DLD1 (cell line): Measurements from ENCODE around the gene CACHD1.

Experiments used
- in situ Hi-C: cut with HindIII; loops from 2 replicates; pipeline ENCODE4 v1.10.0; 2017; ENCODE audit warnings: low sequenced_read_pairs

The CACHD1 gene

DNA sequence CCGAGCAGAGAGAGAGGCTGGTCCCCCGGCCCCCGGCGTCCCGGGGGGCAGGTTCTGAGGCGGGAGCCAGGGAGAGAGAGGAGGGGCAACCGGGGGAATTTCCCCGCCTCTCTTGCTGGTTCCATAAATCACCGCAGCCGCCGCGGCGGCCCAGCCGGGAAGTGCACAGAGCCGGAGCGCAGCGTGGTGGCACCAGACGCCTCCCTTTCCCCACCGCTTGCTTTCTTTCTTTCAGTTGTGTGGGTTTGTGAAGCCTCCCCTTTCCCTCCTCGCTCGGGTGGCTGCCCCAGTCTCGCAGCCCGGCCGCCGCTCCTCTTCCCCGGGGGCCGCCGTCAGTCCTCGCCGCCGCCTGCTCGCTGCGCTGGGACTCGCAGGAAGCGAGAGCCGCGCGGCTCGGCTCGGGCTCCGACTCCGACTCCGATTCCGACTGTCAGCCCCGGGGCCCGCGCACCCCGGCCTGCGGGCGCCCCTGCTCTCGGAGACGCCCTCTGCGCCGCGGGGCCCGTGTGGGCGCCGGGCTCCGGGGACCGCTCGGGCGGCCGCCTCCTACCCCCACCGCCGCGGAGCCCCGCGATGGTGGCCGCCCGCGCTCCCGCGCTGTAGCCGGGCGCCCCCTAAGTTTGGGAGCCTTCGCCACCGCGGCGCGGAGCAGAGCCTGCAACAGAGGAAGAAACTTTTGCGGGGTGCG lies at the start of gene CACHD1:
Gene CACHD1 (plus strand): TSS at position 153 of the 688 bp plus-strand sequence. CDS start 616 bp downstream, outside the sequence.
- in situ Hi-C loops = loop anchor here (10.0 kb wide), 1 partner anchor 65 kb away; no protein-coding TSS in a partner anchor

DNA sequence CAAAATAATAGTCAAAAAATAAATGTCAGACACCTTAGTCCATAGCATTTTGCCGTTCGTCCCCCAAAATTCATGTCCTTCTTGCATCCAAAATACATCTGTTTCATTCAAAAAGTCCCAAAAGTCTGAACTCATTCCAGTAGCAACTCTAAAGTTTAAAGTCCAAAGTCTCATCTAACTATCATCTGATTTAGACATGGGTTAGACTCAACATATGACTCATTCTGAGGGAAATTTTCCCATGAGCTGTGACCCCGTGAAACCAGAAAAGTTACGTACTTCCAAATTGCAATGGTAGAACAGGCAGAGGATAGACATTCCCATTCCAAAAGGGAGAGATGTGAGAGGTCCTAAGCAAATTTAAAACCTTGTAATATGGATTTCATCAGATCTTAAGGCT lies 48.6 kb upstream of the CACHD1 start:
- in situ Hi-C loops = no loop called here

- in situ Hi-C loops = no loop called here
Observed at GRCh38 chr1:64423526-64423925, 46.4 kb upstream of the CACHD1 start.

GRCh38 chr1:64424412-64424811 lies 45.5 kb upstream of the CACHD1 start:
- in situ Hi-C loops = no loop called here

DNA sequence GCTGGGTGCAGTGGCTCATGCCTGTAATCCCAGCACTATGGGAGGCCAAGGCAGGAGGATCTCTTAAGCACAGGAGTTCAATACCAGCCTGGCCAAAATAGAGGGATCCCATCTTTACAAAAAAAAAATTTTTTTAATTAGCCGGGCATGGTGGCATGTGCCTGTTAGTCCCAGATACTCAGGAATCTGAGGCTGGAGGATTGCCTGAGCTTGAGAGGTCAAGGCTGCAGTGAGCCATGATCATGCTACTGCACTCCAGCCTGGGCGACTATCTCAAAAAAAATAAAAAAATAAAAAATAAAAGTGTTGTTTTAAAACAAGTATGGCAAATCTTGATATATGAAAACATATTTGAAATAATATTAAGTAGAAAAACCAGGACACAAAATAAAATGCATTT lies 44.4 kb upstream of the CACHD1 start:
- in situ Hi-C loops = no loop called here

DNA sequence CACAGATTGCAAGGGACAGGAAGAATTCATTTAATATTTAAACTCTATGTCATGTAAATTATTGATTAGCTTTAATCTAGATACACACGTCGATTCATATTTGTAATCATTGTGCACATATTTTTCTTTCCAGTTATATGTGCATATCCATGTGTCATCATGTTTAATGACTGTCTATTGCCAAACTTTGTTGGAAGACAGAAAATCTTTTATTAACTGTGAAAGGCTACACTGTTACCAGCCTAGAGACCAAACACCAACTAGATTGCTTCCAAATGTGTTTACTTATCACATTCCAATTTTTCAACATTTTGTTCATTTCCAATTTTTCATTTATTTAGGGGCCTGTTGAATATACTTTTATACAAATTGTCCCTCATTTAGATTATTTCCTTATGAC lies 43.2 kb upstream of the CACHD1 start:
- in situ Hi-C loops = no loop called here

GRCh38 chr1:64427879-64428278 lies 42.0 kb upstream of the CACHD1 start:
- in situ Hi-C loops = no loop called here

GRCh38 chr1:64433308-64433707 lies 36.6 kb upstream of the CACHD1 start:
- in situ Hi-C loops = no loop called here

- in situ Hi-C loops = no loop called here
Observed at GRCh38 chr1:64433747-64434146, 36.2 kb upstream of the CACHD1 start.

GRCh38 chr1:64435000-64435399 lies 34.9 kb upstream of the CACHD1 start:
- in situ Hi-C loops = no loop called here

DNA sequence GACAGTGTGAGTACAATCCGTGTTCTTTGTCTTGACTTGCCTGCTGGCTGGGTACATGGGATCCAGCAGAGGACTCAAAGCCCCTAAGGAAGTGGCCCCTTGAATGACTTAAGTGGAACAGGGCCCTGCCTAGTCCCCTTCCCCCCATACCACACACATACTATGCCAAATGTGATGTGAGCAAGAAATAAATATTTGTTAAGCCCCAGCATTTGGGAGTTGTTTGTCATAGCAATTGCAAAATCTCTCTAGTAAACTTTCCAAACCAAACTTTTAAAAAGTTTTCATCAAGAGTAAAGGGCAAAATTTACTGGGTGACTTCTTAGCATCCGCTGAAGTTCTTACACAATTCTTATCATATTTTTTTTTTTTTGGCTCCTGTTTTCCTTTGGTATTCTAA lies 32.5 kb upstream of the CACHD1 start:
- in situ Hi-C loops = no loop called here

GRCh38 chr1:64440183-64440826 lies 29.6 kb upstream of the CACHD1 start:
- in situ Hi-C loops = no loop called here

DNA sequence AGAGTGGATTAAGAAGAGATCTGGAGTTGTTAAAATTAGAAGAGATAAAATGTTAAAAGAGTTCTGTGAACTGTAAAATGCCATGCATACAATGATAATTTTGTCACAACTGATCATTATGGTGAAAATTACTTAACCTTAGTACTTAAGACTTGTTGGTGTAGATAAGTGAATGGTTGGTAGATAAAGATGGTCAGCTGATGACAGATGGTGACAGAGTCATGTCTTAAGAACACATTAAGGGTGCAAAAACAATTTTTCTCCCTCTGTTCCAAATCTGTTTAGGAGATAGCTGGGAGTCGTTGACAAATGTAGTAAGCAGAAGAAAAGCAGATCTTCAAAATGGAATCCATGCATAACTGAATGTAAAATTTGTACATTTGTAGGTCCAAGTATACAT lies 18.5 kb upstream of the CACHD1 start:
- in situ Hi-C loops = no loop called here

- in situ Hi-C loops = no loop called here
Observed at GRCh38 chr1:64453688-64454087, 16.2 kb upstream of the CACHD1 start.

GRCh38 chr1:64458915-64459314 lies 11.0 kb upstream of the CACHD1 start:
- in situ Hi-C loops = no loop called here

- in situ Hi-C loops = no loop called here
Observed at GRCh38 chr1:64459743-64460142, 10.2 kb upstream of the CACHD1 start.

DNA sequence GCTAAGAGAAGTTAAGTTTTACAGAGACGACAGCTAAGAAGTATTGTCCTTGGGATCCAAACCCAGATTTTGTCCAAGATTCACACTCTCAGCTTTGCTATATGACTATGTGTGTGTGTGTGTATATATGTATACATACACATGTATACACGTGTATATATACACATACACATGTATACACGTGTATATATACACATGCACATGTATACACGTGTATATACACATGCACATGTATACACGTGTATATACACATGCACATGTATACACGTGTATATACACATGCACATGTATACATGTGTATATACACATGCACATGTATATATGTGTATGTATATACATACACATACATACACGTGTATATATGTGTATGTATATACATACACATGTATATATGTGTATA lies 3.9 kb upstream of the CACHD1 start:
- in situ Hi-C loops = no loop called here

GRCh38 chr1:64469116-64469976 lies 583 bp upstream of the CACHD1 start:
- in situ Hi-C loops = no loop called here

DNA sequence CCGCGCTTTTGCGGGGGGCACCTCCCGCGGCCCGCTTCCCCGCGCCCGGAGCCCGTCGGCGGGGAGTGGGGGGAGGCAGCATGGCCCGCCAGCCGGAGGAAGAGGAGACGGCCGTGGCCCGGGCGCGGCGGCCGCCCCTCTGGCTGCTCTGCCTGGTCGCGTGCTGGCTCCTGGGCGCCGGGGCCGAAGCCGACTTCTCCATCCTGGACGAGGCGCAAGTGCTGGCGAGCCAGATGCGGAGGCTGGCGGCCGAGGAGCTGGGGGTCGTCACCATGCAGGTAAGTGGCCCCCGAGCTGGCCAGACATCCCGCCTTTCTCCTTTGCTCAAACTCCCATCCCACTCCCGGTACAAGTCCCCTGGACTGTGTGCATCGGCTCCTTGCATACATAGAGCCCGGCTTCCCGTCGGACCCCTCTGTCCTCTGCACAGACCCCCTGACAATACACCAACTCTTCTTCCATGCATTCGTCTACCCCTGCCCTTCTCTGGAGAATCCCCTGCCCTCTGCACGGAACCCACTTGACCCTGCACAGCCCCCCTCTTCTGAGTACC lies 812 bp downstream of the CACHD1 start:
- in situ Hi-C loops = loop anchor here (10.0 kb wide), 1 partner anchor 64 kb away; no protein-coding TSS in a partner anchor

DNA sequence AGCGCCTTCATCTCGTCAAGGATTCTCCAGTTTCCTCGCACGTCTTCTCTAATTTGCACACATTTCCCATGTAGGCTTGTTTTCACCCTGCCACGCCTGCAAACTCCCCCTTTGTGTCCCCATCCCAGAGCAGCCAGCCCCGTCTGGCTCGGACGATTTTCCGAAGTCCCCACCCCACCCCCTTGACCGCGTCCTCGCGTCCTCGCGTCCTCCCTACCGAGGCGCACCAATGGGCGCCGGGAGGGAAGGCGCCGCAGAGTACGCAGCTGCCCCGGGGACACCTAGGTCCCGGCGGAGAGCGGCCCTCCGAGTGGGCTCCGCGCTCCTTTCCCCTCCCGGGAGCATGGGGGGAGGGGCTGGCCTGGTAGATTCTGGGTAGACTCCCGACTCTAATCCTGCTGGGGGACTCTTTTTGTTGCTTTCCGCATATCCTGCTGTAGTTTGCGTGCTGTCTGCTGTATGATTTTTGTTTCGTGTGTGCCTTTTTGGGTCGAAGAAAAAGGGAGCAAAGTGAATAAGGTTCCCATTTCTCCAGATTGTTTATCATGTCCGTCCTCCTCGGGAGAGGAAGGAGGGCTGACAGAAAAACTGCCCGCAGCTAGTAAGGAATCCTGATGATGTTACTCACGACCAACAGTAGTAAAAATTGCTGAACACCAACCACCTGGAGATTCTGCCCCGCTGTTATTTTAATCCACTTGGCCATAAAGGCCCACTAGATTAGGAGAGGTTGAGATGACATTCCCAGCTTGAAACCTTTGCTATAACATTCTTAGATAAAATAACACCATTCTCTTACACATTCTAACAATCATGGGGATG lies 1.5 kb downstream of the CACHD1 start:
- in situ Hi-C loops = loop anchor here (10.0 kb wide), 1 partner anchor 63 kb away; no protein-coding TSS in a partner anchor
